Activated CD8-positive, alpha-beta memory T cell treated with anti-CD3 and anti-CD28 coated beads for 4 hours (primary cell): ENCODE data around the gene CMTM2.
"Not testable (repeated sequence)": the region's sequence is repeated elsewhere in the genome, so short reads cannot be mapped to it uniquely, and the experiment has no call there.

ENCODE experiments used
- DNase-seq, 2 donors: peaks; one replicate each; pipeline ENCODE4 v3.0.0-alpha.2; 2020; ENCODE audit warnings: low read depth in 2 of 2

Gene CMTM2

GRCh38 chr16:66605979-66606751 lies 26.9 kb downstream of the CMTM2 start:
- DNase-seq, result no peak

GRCh38 chr16:66608241-66609138 lies 29.2 kb downstream of the CMTM2 start:
- DNase-seq, result peak; percentile 69 to 70

- no peak for DNase-seq
Observed at GRCh38 chr16:66609139-66609510, 29.9 kb downstream of the CMTM2 start.

- DNase-seq, result no peak
Observed at GRCh38 chr16:66610111-66610820, 31.0 kb downstream of the CMTM2 start.

DNA sequence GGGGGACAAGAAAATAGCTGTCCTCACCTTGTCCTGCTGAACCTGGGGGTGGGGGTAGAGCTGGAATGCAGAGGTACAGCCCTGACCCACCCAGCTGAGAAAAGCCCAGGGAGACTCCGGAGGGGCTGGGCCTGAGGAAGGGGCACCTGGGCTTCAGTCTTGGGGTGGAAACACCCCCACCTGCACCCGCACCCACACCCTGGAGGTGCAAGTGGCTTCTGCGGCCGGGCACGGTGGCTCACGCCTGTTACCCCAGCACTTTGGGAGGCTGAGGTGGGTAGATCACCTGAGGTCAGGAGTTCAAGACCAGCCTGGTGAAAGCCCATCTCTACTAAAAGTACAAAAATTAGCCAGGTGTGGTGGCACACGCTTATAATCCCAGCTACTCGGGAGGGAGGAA lies 32.6 kb downstream of the CMTM2 start:
- DNase-seq, result not testable (repeated sequence)

- DNase-seq, result no peak
Observed at GRCh38 chr16:66612422-66612821, 33.2 kb downstream of the CMTM2 start.

GRCh38 chr16:66614161-66614802 lies 35.0 kb downstream of the CMTM2 start:
- DNase-seq, result no peak

GRCh38 chr16:66616169-66616568 lies 36.9 kb downstream of the CMTM2 start:
- DNase-seq, result no peak

- DNase-seq, result no peak
Observed at GRCh38 chr16:66616592-66616991, 37.3 kb downstream of the CMTM2 start.

- DNase-seq, result no peak
Observed at GRCh38 chr16:66617010-66617434, 37.8 kb downstream of the CMTM2 start.

GRCh38 chr16:66617728-66618127 lies 38.5 kb downstream of the CMTM2 start:
- no peak for DNase-seq

DNA sequence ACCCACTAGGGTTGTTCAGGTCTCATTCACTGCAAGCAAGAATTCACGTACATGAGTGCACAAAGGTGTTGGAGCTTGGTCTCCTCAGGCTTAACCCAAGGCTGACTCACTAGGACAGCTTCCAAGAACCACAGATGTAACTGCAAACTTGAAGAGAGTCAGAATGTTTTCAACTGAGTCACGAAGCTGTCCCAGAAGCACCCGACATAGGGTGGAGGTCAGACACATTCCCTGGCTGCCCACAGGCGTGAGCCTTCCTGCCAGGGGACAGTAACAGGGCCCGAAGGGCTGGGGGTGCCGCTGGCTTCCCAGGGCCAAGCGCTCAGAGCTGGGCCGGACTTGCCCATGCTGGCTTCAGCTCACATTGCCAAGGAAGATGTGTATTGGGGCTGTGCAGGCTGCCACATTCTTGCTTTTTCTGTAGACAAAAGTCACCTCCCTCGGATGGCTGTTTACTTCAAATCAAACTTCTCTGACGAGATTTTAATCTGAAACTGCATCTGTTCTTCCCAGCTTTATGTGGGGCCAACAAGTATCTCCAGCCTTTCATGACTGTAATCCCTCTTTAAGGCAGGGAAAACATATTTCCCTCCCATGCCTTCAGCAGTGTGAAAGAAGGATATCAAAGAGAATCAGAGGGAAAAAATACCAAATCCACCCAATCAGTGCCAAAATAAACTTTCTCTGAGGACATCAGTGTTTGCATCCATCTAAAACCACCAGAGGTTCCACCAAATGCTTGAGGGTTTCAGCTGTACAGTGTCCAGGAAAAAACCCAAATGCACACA lies 39.5 kb downstream of the CMTM2 start:
- DNase-seq, result no peak

GRCh38 chr16:66619534-66620428 lies 40.5 kb downstream of the CMTM2 start:
- no peak for DNase-seq

DNA sequence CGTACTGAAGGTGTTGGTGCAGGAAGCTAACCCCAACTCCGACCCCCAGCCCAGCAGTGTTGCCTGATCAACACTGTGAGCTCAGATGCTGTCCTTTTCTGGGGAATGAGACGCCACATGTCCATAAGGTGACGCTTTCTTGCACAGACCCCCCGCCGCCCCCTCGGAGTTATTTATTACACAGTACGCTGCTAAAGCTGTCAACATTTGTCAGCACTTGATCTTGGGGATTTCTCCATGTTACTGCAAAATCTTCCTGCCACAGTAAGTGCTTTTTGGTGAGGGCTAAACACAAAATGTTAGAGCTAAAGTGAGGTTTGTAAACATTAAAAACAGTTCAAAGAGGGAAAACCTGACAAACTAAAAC lies 41.1 kb downstream of the CMTM2 start:
- DNase-seq, result no peak

DNA sequence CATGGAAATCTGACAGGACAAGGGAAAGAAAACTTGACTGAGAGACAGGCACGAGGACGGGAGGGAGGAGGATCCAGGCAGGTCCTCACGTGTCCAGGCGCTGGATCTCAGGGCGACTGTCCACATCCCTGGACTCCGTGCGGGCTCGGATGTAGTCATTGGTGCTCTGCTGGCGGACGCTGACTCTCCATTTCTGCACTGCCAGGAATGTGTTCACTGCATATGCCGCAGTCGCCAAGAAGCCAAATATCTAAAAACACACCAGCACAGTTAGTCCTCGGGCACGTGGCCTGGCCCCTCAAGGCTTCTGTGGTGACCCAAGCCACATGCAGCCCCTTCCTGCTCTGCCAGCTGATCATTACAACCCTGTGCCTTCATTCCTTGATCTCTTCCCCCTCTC lies 42.7 kb downstream of the CMTM2 start:
- no peak for DNase-seq

GRCh38 chr16:66622863-66623262 lies 43.6 kb downstream of the CMTM2 start:
- DNase-seq, result no peak

DNA sequence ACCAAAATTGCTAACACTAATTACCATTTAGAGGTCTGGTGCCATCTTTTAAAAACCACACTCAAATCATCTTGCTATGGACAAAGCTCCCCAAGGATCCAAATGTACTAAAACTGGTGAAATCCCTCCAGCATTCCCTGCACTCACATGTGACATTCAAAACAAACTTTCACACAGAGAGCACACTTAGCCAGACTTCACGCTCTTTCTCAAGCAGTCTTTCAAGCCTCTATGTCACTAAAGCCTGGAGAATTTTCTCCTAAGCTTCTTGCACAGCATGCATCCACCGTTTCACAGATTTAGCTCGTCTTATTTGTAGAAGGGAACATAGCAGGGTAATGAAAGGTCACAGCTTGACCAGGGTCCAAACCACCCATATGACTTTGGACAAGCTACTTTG lies 44.5 kb downstream of the CMTM2 start:
- no peak for DNase-seq

- DNase-seq, result not testable (repeated sequence)
Observed at GRCh38 chr16:66627611-66628378, 48.5 kb downstream of the CMTM2 start.

GRCh38 chr16:66629856-66630255 lies 50.6 kb downstream of the CMTM2 start:
- no peak for DNase-seq
